Measurements from ENCODE around the gene FAM174C. TPM values are rescaled to one million over a fixed set of nuclear protein-coding genes. Genes with fewer than 3 reads are reported as not detected.

FAM174C gene
- total and polyA plus RNA-seq, 2 of the 8 experiments (the other 6 are each of a cell fraction or from before 2014, with no cell fraction given), result 44.5 to 125 TPM

DNA sequence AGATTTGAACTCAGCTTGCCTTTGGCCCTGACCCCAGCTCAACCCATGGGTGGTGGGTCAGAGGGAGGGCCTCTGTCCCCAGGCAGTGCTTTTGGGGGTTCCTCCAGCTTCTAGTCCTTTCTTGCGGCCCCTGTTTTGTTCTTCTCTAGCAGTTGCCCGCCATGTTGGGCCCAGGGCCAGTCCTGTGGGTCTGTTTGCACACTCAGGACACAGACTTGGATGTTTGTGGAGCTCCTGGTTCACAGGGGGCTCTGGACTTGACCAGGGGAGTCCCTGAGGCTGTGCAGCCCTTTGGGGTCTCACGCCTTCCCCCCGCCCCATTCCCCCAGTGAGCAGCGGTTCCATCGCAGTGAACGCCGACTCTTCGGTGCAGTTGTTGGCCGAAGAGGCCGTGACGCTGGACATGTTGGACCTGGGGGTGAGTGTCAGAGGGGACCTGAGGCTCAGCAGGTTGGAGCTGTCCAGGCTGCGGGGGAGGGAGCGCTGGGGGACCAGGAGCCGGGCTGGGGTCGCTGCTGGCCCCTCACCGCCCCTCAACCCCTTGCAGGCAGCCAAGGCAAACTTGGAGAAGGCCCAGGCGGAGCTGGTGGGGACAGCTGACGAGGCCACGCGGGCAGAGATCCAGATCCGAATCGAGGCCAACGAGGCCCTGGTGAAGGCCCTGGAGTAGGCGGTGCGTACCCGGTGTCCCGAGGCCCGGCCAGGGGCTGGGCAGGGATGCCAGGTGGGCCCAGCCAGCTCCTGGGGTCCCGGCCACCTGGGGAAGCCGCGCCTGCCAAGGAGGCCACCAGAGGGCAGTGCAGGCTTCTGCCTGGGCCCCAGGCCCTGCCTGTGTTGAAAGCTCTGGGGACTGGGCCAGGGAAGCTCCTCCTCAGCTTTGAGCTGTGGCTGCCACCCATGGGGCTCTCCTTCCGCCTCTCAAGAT lies 31.3 kb upstream of the FAM174C start:
- ChIA-PET POLR2A (ENCODE audit: partially characterized antibody) (interaction anchor here (0.7 to 10.1 kb wide), 14 partner anchors 9 to 248 kb away, joined by 3 to 355 read pairs (median 4); partner anchors contain the start of genes ARHGAP45, CIRBP, FAM174C and GPX4), CTCF (ENCODE audit: partially characterized antibody) (interaction anchor here (0.6 to 7.7 kb wide), 30 partner anchors 8 to 598 kb away, joined by 3 to 212 read pairs (median 4); partner anchors contain the start of genes CIRBP and FAM174C)
- Histone ChIP-seq H3K79me1 (ENCODE audit: low read depth, low read length) (peaks cover 9% of the 10 kb centered on the region), H2AK5ac (ENCODE audit: low read depth, low read length) (no peak overlapping the region), H2AFZ (ENCODE audit: low read length) (no peak overlapping the region), H2BK12ac (ENCODE audit: low read depth, low read length) (no peak overlapping the region), H3K36me3 (ENCODE audit: control insufficient read depth in 2 of 4, insufficient read depth in 4 of 4, low read length in 3 of 4) (no peaks in the 10 kb centered on the region), H2BK120ac (replicated peaks; ENCODE audit: low read depth, low read length) (no peak overlapping the region), H3K18ac (ENCODE audit: extremely low read depth, low read length) (peak overlapping the region; percentile 32; the same call in 1 of the 2 replicates), H2BK5ac (ENCODE audit: low read depth, low read length) (no peak overlapping the region), H3K23me2 (ENCODE audit: low read depth, low read length) (peaks cover 8% of the 10 kb centered on the region; the same call in 1 of the 2 replicates), H3K27me3 (replicated peaks in 1 of 4; ENCODE audit: control insufficient read depth in 3 of 4, extremely low read depth in 1 of 4, insufficient read depth in 3 of 4, low read length in 3 of 4) (no peaks in the 10 kb centered on the region), H3K79me2 (ENCODE audit: control insufficient read depth in 1 of 2, insufficient read depth in 2 of 2, low read length in 2 of 2) (peaks cover 0 to 7% of the 10 kb centered on the region in 2 experiments; a peak in 1 of 4 replicates), H3K9me3 (ENCODE audit: insufficient read depth in 2 of 2, low read depth in 1 of 2, low read length in 1 of 2) (no peaks in the 10 kb centered on the region), H4K5ac (ENCODE audit: insufficient read length, low read depth, low read length) (no peak overlapping the region), H4K8ac (ENCODE audit: extremely low read depth, insufficient read depth, low read length) (0 out of 2 replicates have a peak overlapping the region, but pooled peaks have one; percentile 29), H2BK15ac (ENCODE audit: low read length) (no peak overlapping the region; the same call in 1 of the 2 replicates), H3K4me2 (ENCODE audit: insufficient read depth in 1 of 2, low read depth in 2 of 2, low read length in 2 of 2) (peak overlapping the region in 1 of 2 experiments; percentile 39; a peak in 1 of 4 replicates), H3K23ac (ENCODE audit: insufficient read length) (no peak overlapping the region), H2BK20ac (ENCODE audit: low read length) (no peak overlapping the region), H3K14ac (ENCODE audit: insufficient read length) (no peak overlapping the region), H3K4me3 (ENCODE audit: extremely low read depth in 1 of 4, insufficient read depth in 2 of 4, low read depth in 3 of 4, low read length in 4 of 4) (no peak overlapping the region), H3K27ac (ENCODE audit: low read depth, low read length) (no peak overlapping the region), H3K4ac (replicated peaks; ENCODE audit: insufficient read length, low read depth, low read length) (no peak overlapping the region), H3K9ac (replicated peaks in 1 of 4; ENCODE audit: extremely low read depth in 1 of 4, low read depth in 3 of 4, low read length in 3 of 4) (no peak overlapping the region), H3K4me1 (replicated peaks in 1 of 4; ENCODE audit: control insufficient read depth in 3 of 4, insufficient read depth in 4 of 4, low read length in 3 of 4) (peaks cover 0 to 21% (median 10%) of the 10 kb centered on the region in 4 experiments; a peak in 5 of 7 replicates), H4K91ac (replicated peaks; ENCODE audit: insufficient read length, low read length) (no peak overlapping the region), H3K56ac (replicated peaks; ENCODE audit: insufficient read length, low read depth, low read length) (no peak overlapping the region), H4K20me1 (replicated peaks in 1 of 2; ENCODE audit: control insufficient read depth in 1 of 2, insufficient read depth in 2 of 2, low read length in 2 of 2) (peaks cover 0 to 7% of the 10 kb centered on the region in 2 experiments)
- DNase-seq (ENCODE audit: low read depth in 1 of 2, low spot score in 2 of 2) (peak in 1 of 2 experiments; percentile 94), FAIRE-seq (no peak)
- 80% methylated on average over 25 of the region's 33 CpGs; no CpG with 5 or more reads in 1 of the 2 experiments for whole genome bisulfite sequencing, 2 experiments (ENCODE audit: extremely low coverage in 1 of 2, insufficient coverage in 1 of 2, insufficient read length in 1 of 2, insufficient replicate concordance in 2 of 2, low coverage in 1 of 2, low lambda C conversion rate in 2 of 2, missing lambda C conversion rate in 1 of 2)
- TF ChIP-seq FOSL1 (IDR thresholded peaks at IDR 0.05; ENCODE audit: insufficient read depth, low read depth, low read length) (no peak), TAF7 (optimal IDR thresholded peaks at IDR 0.05; ENCODE audit: borderline replicate concordance, low read depth, low read length) (peak; percentile 6), SIN3A (conservative IDR thresholded peaks at IDR 0.05 in 1 of 2, IDR thresholded peaks at IDR 0.05 in 1 of 2; ENCODE audit: low read depth in 1 of 2, low read length in 2 of 2) (peak in 1 of 2 experiments; percentile 67; a peak in 1 of 4 replicates), BACH1 (IDR thresholded peaks at IDR 0.05; ENCODE audit: low read length) (no peak), CHD2 (IDR thresholded peaks at IDR 0.05; ENCODE audit: low read length) (no peak), TAF1 (IDR thresholded peaks at IDR 0.05; ENCODE audit: low read depth, low read length) (no peak)
- TF ChIP-seq, protein P1, sequence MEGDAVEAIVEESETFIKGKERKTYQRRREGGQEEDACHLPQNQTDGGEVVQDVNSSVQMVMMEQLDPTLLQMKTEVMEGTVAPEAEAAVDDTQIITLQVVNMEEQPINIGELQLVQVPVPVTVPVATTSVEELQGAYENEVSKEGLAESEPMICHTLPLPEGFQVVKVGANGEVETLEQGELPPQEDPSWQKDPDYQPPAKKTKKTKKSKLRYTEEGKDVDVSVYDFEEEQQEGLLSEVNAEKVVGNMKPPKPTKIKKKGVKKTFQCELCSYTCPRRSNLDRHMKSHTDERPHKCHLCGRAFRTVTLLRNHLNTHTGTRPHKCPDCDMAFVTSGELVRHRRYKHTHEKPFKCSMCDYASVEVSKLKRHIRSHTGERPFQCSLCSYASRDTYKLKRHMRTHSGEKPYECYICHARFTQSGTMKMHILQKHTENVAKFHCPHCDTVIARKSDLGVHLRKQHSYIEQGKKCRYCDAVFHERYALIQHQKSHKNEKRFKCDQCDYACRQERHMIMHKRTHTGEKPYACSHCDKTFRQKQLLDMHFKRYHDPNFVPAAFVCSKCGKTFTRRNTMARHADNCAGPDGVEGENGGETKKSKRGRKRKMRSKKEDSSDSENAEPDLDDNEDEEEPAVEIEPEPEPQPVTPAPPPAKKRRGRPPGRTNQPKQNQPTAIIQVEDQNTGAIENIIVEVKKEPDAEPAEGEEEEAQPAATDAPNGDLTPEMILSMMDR (IDR thresholded peaks at IDR 0.05; ENCODE audit: control extremely low read depth in 1 of 3, insufficient read depth in 1 of 3, low read depth in 1 of 3, low read length in 3 of 3), result peak; percentile 86 to 95 (median 94)

Data from H1 (cell line).